Ishikawa (cell line): ENCODE measurements around the gene SAMD4B.

ENCODE experiments used
- CEBPB ChIP-seq: IDR thresholded peaks from 2 replicates; pipeline ENCODE4 v1.6.1; 2012
- CREB1 ChIP-seq: IDR thresholded peaks from 2 replicates; pipeline ENCODE4 v1.6.1; 2012; ENCODE audit warnings: low read depth
- EGR1 ChIP-seq: IDR thresholded peaks from 2 replicates; pipeline ENCODE4 v1.6.1; 2012
- EP300 ChIP-seq: IDR thresholded peaks from 2 replicates; pipeline ENCODE4 v1.6.1; 2012; ENCODE audit warnings: borderline replicate concordance
- FOXM1 ChIP-seq: IDR thresholded peaks from 2 replicates; pipeline ENCODE4 v1.6.1; 2012; ENCODE audit warnings: low read depth, borderline replicate concordance
- NFIC ChIP-seq: IDR thresholded peaks from 2 replicates; pipeline ENCODE4 v1.6.1; 2012
- RAD21 ChIP-seq: IDR thresholded peaks from 2 replicates; pipeline ENCODE4 v1.6.1; 2012; ENCODE audit warnings: low read depth
- TAF1 ChIP-seq: IDR thresholded peaks from 2 replicates; pipeline ENCODE4 v1.6.1; 2012; ENCODE audit warnings: low read depth, mild to moderate bottlenecking
- TCF12 ChIP-seq: IDR thresholded peaks from 2 replicates; pipeline ENCODE4 v1.6.1; 2012; ENCODE audit warnings: low read depth
- TEAD4 ChIP-seq: IDR thresholded peaks from 2 replicates; pipeline ENCODE4 v1.6.1; 2012
- YY1 ChIP-seq: IDR thresholded peaks from 2 replicates; pipeline ENCODE4 v1.6.1; 2012; ENCODE audit warnings: low read depth
- ZBTB7A ChIP-seq: IDR thresholded peaks from 2 replicates; pipeline ENCODE4 v1.6.1; 2012; ENCODE audit warnings: low read depth
- TF ChIP-seq, protein P1 (sequence below): IDR thresholded peaks from 2 replicates; pipeline ENCODE4 v1.6.1; 2012; ENCODE audit warnings: low read depth, mild to moderate bottlenecking
- TF ChIP-seq, protein P2 (sequence below): IDR thresholded peaks from 2 replicates; pipeline ENCODE4 v1.6.1; 2012
- TF ChIP-seq, protein P3 (sequence below): IDR thresholded peaks from 2 replicates; pipeline ENCODE4 v1.6.1; 2012

Gene SAMD4B

DNA sequence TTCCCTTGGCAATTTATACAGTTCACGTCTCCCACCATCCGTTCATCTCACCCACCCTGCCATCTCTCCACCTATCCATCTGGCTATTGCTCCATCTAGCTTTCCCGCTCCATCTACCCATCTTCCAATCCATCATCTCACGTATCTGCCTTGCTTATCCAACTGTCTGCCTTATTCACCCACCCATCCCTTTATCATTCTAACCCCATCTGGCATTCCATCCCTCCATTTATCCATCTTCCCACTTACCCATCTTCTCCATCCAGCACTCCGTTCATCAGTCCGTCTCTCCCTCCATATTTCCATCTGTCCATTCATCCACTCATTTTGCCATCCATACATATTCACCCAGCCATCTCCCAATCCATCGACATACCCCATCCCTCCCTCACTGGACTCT lies 83.5 kb downstream of the SAMD4B start:
- TF ChIP-seq TCF12 (no peak), CREB1 (no peak), RAD21 (no peak), YY1 (no peak), TEAD4 (no peak)
- TF ChIP-seq, protein P1, sequence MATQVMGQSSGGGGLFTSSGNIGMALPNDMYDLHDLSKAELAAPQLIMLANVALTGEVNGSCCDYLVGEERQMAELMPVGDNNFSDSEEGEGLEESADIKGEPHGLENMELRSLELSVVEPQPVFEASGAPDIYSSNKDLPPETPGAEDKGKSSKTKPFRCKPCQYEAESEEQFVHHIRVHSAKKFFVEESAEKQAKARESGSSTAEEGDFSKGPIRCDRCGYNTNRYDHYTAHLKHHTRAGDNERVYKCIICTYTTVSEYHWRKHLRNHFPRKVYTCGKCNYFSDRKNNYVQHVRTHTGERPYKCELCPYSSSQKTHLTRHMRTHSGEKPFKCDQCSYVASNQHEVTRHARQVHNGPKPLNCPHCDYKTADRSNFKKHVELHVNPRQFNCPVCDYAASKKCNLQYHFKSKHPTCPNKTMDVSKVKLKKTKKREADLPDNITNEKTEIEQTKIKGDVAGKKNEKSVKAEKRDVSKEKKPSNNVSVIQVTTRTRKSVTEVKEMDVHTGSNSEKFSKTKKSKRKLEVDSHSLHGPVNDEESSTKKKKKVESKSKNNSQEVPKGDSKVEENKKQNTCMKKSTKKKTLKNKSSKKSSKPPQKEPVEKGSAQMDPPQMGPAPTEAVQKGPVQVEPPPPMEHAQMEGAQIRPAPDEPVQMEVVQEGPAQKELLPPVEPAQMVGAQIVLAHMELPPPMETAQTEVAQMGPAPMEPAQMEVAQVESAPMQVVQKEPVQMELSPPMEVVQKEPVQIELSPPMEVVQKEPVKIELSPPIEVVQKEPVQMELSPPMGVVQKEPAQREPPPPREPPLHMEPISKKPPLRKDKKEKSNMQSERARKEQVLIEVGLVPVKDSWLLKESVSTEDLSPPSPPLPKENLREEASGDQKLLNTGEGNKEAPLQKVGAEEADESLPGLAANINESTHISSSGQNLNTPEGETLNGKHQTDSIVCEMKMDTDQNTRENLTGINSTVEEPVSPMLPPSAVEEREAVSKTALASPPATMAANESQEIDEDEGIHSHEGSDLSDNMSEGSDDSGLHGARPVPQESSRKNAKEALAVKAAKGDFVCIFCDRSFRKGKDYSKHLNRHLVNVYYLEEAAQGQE: no peak
- TF ChIP-seq, protein P2, sequence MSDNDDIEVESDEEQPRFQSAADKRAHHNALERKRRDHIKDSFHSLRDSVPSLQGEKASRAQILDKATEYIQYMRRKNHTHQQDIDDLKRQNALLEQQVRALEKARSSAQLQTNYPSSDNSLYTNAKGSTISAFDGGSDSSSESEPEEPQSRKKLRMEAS: no peak

DNA sequence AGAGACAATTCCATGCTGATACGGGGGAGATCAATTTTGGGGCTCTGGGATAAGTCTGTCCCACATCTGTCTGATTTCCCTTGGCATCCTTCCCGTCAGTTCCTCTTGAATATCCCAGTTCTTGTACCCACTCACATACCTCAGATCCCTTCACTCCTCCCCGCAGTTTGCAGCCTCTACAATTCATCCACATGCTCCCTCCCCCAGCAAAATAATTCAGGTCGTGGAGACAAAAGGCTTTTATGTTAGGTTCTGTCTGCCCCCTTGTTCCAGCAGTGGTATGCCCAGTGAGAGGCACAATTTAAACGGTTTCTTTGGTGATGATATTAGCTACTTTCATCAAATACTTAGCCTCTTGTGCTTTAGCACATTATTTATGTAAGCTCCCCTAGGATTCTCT lies 83.9 kb downstream of the SAMD4B start:
- TF ChIP-seq EP300: no peak
- TF ChIP-seq NFIC: no peak
- no peak for TF ChIP-seq RAD21
- no peak for TF ChIP-seq TAF1
- TF ChIP-seq TCF12: no peak
- no peak for TF ChIP-seq ZBTB7A
- TF ChIP-seq EGR1: no peak
- TF ChIP-seq, protein P3, sequence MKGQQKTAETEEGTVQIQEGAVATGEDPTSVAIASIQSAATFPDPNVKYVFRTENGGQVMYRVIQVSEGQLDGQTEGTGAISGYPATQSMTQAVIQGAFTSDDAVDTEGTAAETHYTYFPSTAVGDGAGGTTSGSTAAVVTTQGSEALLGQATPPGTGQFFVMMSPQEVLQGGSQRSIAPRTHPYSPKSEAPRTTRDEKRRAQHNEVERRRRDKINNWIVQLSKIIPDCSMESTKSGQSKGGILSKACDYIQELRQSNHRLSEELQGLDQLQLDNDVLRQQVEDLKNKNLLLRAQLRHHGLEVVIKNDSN: no peak
- TF ChIP-seq FOXM1: no peak
- TF ChIP-seq CEBPB: no peak
- TF ChIP-seq TEAD4: no peak
- TF ChIP-seq, protein P2: no peak
- no peak for TF ChIP-seq YY1
- TF ChIP-seq, protein P1: no peak
- no peak for TF ChIP-seq CREB1

DNA sequence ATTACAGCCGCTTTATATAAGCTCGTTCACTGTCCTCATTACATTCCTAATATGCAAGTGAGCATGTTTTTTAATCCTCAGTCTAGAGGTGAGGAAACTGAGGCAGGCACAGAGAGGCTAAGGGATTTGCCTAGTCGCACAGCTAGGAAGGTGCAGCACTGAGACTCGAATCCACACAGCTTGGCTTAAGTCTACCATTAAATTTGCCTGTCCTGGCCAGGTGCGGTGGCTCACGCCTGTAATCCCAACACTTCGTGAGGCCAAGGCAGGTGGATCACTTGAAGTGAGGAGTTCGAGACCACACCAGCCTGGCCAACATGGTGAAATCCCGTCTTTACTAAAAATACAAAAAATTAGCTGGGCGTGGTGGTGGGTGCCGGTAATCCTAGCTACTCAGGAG lies 85.5 kb downstream of the SAMD4B start:
- TF ChIP-seq EGR1: no peak
- TF ChIP-seq CREB1: no peak
- no peak for TF ChIP-seq YY1
- TF ChIP-seq, protein P1: no peak
- TF ChIP-seq NFIC: no peak
- TF ChIP-seq, protein P3: no peak
- TF ChIP-seq ZBTB7A: no peak

DNA sequence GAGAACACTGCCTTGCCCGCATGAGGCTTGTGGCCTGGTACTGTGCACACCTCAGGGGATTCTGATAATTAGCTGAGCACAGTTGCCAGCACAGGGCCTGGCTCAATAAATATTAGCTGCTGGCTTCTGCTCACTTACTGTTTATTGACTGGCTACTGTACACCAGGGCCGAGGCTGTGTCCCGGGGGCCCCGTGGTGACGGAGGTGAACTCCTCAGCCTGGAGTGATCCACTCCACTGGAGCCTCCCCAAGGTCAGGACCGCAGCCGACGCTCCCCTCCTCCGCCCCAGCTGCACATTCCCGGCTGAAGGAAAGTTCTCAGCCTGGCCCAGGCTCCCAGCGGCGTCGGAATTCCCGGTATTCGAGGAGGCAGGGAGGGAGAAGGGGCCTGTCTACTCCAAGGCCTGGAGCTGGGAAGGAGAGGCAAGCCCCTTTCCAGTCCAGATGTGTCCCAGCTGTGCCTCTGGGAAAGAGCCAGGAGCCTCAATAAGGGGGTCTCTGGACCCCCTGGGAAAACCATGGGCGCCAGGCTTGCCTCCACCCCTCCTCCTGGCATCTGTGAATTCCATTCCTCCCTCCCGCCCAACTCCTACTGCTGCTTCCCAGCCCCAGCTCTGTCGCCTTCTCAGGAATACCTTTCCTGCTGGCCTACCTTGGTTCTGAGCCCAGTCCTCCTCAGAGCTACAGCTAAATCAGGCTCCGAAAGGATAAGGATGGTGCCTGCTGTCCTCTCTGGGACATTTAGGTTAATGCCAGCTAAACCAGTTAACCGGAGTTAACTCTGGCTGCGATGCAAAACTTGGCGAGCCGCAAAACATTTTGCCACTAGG lies 86.3 kb downstream of the SAMD4B start:
- TF ChIP-seq CEBPB (no peak), TCF12 (peak; percentile 89), ZBTB7A (peak; percentile 97), CREB1 (no peak), TEAD4 (peak; percentile 98), NFIC (no peak), EP300 (peak; percentile 69; the same call in 1 of the 2 replicates)
- TF ChIP-seq, protein P2: peak; percentile 56; the same call in 1 of the 2 replicates
